HG02981 (cell line): ENCODE data around the gene NT5C2.
"Not testable (repeated sequence)": the region's sequence is repeated elsewhere in the genome, so short reads cannot be mapped to it uniquely, and the experiment has no call there.

Source experiments
- ATAC-seq: cut with Tn5 transposase; IDR thresholded peaks from one replicate; pipeline ENCODE4 v1.9.1; 2021; ENCODE audit warnings: mild to moderate bottlenecking, moderate library complexity; ENCODE audit not compliant: unreplicated experiment

NT5C2 gene

GRCh38 chr10:103166523-103166922, 26.5 kb downstream of the NT5C2 start:
- ATAC-seq: no peak

GRCh38 chr10:103163766-103164403, 29.2 kb downstream of the NT5C2 start:
- not testable (repeated sequence) for ATAC-seq

GRCh38 chr10:103157246-103157645, 35.8 kb downstream of the NT5C2 start:
- no peak for ATAC-seq

DNA sequence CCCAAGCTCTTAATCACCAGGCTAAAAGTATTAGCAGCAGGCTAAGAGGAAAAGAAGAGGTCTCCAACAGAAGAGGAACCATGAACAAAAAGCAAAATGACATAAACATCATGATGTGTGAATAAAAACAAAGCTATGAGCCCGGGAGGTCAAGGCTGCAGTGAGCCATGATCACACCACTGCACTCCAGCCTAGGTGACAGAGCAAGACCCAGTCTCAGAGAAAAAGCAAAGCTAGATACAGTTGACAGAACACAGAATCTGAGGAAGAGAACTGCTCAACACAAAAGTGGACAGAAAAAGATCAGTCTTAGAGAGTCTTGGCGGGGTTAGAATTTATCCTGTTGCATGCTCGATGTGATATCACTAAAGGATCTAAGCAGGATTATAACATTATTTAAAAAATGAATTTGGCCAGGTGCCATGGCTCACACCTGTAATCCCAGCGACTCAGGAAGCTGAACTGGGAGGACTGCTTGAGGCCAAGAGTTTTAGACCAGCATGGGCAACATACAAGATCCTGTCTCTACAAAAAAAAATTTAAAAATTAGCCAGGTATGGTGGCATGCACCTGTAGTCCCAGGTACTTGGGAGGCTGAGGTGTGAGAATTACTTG, 37.5 kb downstream of the NT5C2 start:
- ATAC-seq: no peak

GRCh38 chr10:103154521-103155299, 38.4 kb downstream of the NT5C2 start:
- no peak for ATAC-seq

DNA sequence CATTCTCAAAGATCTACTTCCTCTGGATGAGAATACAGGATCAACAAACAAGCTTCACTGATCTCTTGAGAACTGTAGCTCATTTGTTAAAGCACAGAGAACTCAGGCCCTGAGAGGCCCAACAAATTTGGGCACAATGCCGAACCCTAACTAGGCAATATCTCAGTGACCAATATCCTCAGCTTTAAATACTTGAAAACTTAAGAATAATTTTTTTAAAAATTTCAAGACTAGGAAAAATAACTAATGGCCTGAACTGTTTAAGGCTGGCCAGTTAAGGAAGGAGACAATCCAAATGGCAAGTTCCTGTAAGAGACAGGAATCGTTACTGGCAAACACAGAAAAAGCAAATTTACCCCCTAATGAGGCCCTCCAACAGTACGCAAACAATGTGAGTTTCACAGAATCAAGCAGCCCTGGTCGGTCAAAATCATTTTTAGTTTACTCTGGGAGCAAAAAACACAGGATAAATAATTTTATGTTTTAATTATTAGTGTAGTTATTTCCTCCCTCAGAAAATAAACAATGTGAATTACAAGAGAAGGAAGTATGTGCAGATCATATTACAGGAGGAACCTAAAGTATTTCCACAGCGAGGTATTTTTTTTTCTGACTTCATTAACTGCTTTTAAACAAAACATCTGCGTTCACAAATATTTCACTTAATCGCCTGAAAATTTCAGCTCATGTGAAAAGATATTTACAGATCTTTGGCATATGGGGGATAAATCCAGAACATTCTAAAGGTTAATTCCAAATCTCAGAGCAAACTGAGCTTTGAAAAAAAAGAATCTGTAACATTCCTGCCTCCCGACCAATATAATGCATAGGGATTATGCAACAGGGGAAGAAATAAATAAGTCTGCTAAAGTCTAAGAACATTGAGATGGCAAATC, 39.5 kb downstream of the NT5C2 start:
- no peak for ATAC-seq

- no peak for ATAC-seq
Observed at GRCh38 chr10:103149991-103150622, 43.0 kb downstream of the NT5C2 start.

- ATAC-seq: no peak
Observed at GRCh38 chr10:103147645-103148044, 45.4 kb downstream of the NT5C2 start.

- no peak for ATAC-seq
Observed at GRCh38 chr10:103145860-103146466, 47.1 kb downstream of the NT5C2 start.

DNA sequence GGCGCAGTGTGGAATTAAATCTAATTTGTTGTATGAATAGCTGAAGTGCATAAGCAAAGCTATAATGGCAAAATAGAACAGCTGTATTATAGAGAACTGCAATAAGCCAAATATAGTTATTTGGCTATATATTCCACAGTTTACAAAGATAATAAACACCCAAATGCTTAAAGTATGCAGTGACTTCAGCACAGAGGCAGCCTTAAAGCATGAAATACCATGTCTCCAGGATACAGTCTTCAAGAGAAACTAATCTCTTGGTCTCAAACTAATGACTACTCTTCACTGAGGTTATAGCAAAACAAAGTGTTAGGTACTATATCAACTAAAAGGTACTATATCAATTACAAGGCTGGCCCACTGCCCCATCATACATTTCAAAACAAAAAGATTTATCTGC, 48.0 kb downstream of the NT5C2 start:
- ATAC-seq: no peak

DNA sequence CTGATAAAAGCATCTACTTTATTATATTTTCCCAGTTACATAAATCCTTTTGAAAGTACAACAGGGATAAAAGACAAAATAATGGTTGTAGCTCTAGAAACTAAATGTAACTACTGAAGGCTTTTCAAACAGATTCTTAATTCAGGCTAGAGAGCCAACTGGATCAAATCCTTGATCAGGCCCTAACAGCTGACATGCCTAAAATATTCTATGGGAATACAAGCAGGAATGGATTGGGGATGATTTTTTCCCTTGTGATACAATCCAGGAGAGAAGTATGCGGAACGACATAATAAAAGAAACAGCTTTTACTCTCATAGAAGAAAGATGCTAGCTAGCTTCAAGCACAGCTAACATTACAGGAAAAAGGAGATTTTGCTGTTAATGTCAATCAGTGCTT, 49.0 kb downstream of the NT5C2 start:
- ATAC-seq: no peak

DNA sequence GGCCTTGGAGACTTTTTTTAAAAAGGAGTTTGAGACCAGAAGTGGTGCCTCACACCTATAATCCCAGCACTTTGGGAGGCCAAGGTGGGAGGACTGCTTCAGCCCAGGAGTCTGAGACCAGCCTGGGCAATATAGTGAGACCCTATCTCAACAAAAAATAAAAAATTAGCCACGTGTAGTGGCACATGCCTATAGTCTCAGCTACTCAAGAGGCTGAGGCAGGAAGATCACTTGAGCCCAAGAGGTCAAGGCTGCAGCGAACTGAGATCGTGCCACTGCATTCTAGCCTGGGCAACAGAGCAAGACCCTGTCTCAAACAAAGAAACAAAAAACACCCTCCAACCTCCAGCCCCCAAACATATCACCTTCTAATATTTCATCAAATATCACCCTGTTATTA, 49.4 kb downstream of the NT5C2 start:
- not testable (repeated sequence) for ATAC-seq

- ATAC-seq: no peak
Observed at GRCh38 chr10:103141950-103142349, 51.1 kb downstream of the NT5C2 start.

GRCh38 chr10:103140469-103140868, 52.6 kb downstream of the NT5C2 start:
- no peak for ATAC-seq

- ATAC-seq: no peak
Observed at GRCh38 chr10:103139803-103140202, 53.3 kb downstream of the NT5C2 start.

GRCh38 chr10:103135168-103135567, 57.9 kb downstream of the NT5C2 start:
- not testable (repeated sequence) for ATAC-seq

DNA sequence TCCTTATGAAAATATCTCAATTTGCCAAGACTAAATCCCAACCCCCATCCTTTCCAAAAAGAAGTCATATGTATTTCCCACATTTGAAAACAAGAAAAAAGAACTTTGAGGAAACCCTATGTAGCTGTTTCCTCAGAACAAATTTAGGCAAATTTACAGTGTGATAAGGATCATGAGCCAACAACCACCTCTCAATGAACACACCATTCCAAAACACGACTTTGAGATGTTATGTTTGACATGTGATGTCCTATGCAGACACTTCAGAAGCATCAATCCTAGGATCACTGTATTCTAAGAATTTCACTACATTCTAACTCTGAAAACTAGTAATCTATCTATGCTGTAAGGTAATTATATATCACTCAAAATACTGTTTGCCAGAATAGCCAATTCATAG, 62.2 kb downstream of the NT5C2 start:
- no peak for ATAC-seq

DNA sequence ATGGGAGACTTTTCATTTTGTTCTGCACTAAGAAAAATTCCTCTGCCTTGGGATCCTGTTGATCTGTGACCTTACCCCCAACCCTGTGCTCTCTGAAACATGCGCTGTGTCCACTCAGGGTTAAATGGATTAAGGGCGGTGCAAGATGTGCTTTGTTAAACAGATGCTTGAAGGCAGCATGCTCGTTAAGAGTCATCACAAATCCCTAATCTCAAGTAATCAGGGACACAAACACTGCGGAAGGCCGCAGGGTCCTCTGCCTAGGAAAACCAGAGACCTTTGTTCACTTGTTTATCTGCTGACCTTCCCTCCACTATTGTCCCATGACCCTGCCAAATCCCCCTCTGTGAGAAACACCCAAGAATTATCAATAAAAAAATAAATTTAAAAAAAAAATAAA, 62.9 kb downstream of the NT5C2 start:
- ATAC-seq: not testable (repeated sequence)

GRCh38 chr10:103127241-103127640, 65.8 kb downstream of the NT5C2 start:
- ATAC-seq: no peak
